Measurements from ENCODE around the gene ORC5.

Gene ORC5

DNA sequence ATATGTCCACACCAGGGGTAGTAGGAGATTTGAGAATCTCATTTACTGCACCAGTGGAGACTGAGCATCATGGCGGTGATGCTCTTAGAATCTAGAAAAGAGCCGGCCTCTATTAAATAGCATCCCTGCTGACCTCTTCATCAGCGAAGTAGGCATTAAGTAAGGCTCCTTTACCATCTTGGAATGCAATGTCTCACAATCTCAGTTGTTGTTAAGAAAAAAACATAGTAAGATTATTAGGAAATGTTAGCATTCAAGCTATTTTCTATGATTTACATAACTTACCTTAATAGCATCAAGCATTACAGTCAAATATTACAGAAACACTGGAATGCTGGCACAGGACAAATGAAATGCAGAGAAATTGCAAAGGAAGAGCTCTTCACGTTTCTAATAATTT lies 54.5 kb downstream of the ORC5 start:
- H3K79me2 ChIP-seq (ENCODE audit: insufficient read depth, low read length), result no peaks in the 10 kb centered on the region; the same call in 1 of the 2 replicates
- no peak for TF ChIP-seq EZH2phosphoT487 (conservative IDR thresholded peaks at IDR 0.05; ENCODE audit: low read length)
- TF ChIP-seq, protein P1, sequence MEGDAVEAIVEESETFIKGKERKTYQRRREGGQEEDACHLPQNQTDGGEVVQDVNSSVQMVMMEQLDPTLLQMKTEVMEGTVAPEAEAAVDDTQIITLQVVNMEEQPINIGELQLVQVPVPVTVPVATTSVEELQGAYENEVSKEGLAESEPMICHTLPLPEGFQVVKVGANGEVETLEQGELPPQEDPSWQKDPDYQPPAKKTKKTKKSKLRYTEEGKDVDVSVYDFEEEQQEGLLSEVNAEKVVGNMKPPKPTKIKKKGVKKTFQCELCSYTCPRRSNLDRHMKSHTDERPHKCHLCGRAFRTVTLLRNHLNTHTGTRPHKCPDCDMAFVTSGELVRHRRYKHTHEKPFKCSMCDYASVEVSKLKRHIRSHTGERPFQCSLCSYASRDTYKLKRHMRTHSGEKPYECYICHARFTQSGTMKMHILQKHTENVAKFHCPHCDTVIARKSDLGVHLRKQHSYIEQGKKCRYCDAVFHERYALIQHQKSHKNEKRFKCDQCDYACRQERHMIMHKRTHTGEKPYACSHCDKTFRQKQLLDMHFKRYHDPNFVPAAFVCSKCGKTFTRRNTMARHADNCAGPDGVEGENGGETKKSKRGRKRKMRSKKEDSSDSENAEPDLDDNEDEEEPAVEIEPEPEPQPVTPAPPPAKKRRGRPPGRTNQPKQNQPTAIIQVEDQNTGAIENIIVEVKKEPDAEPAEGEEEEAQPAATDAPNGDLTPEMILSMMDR (IDR thresholded peaks at IDR 0.05; ENCODE audit: insufficient read depth, low read length, poor library complexity, severe bottlenecking), result no peak
- H3K36me3 ChIP-seq (ENCODE audit: low read length), result peaks cover 15% of the 10 kb centered on the region; the same call in 1 of the 2 replicates
- no peaks in the 10 kb centered on the region for H3K27me3 ChIP-seq (ENCODE audit: low read length)
- H3K4me2 ChIP-seq (ENCODE audit: low read depth, low read length, poor library complexity, severe bottlenecking), result no peak overlapping the region
- H3K27ac ChIP-seq (ENCODE audit: low read depth, low read length), result no peak overlapping the region
- no peaks in the 10 kb centered on the region for H3K9me2 ChIP-seq (replicated peaks; ENCODE audit: insufficient read depth, low read length)
- H3K9ac ChIP-seq (ENCODE audit: low read length), result no peak overlapping the region
- peaks cover 5% of the 10 kb centered on the region; the same call in 1 of the 2 replicates for H3F3A ChIP-seq (ENCODE audit: insufficient read depth)
- no peak overlapping the region for H2AFZ ChIP-seq (ENCODE audit: low read depth, low read length, severe bottlenecking)
- H3K4me3 ChIP-seq (ENCODE audit: insufficient read depth, low read length, poor library complexity, severe bottlenecking), result no peak overlapping the region
- no peaks in the 10 kb centered on the region for H3K9me3 ChIP-seq (ENCODE audit: insufficient read depth, low read length)
- no peaks in the 10 kb centered on the region; the same call in 1 of the 2 replicates for H4K20me1 ChIP-seq (ENCODE audit: low read depth, low read length)

DNA sequence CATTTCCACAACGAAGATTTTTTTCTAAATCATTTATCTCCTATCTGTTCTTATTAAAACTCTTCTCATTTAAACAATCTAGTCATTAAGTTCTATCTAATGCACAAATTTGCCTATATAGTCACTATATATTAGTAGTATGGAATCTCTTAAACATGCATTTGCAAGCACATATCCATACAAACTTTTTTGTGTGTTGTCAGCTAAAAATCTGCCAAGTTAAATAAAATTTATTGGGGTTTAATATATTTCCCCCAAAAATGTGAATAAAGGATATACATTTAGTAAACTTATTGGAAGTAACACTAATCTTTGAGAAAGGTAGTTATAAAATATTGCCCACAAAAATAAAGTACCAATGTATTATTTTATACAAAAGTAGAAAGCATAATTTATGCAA lies 55.3 kb downstream of the ORC5 start:
- Histone ChIP-seq H4K20me1 (ENCODE audit: low read depth, low read length) (no peaks in the 10 kb centered on the region; the same call in 1 of the 2 replicates), H3K79me2 (ENCODE audit: insufficient read depth, low read length) (no peaks in the 10 kb centered on the region; the same call in 1 of the 2 replicates), H3F3A (ENCODE audit: insufficient read depth) (peaks cover 5% of the 10 kb centered on the region; the same call in 1 of the 2 replicates), H3K9me2 (replicated peaks; ENCODE audit: insufficient read depth, low read length) (no peaks in the 10 kb centered on the region), H3K27me3 (ENCODE audit: low read length) (no peaks in the 10 kb centered on the region), H3K36me3 (ENCODE audit: low read length) (peaks cover 15% of the 10 kb centered on the region; the same call in 1 of the 2 replicates), H3K4me2 (ENCODE audit: low read depth, low read length, poor library complexity, severe bottlenecking) (no peak overlapping the region), H3K4me3 (ENCODE audit: insufficient read depth, low read length, poor library complexity, severe bottlenecking) (no peak overlapping the region), H3K27ac (ENCODE audit: low read depth, low read length) (no peak overlapping the region), H3K9ac (ENCODE audit: low read length) (no peak overlapping the region), H2AFZ (ENCODE audit: low read depth, low read length, severe bottlenecking) (no peak overlapping the region), H3K9me3 (ENCODE audit: insufficient read depth, low read length) (no peaks in the 10 kb centered on the region)
- no peak for TF ChIP-seq EZH2phosphoT487 (conservative IDR thresholded peaks at IDR 0.05; ENCODE audit: low read length)
- TF ChIP-seq, protein P1 (IDR thresholded peaks at IDR 0.05; ENCODE audit: insufficient read depth, low read length, poor library complexity, severe bottlenecking), result no peak

DNA sequence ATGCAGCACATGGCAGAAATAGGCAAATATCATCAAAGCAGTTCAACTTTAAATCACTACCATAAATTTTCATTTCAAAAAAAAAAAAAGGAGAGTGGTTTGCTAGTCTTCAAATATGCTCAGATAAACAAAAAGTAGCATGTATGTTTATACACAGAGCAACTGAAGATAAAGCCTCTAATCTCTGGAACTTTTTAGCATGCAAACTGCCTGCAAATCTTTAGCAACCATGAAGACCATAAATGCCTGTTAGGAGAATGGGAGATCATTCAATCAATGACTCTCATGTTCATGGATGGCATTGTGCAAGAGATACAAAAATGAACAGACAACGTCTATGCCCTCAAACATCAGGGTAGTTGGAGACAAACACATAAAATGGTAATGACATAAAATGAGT lies 57.3 kb downstream of the ORC5 start:
- TF ChIP-seq, protein P1 (IDR thresholded peaks at IDR 0.05; ENCODE audit: insufficient read depth, low read length, poor library complexity, severe bottlenecking), result no peak
- no peak for TF ChIP-seq EZH2phosphoT487 (conservative IDR thresholded peaks at IDR 0.05; ENCODE audit: low read length)
- Histone ChIP-seq H3K4me3 (ENCODE audit: insufficient read depth, low read length, poor library complexity, severe bottlenecking) (no peak overlapping the region), H3K36me3 (ENCODE audit: low read length) (peaks cover 9% of the 10 kb centered on the region; the same call in 1 of the 2 replicates), H2AFZ (ENCODE audit: low read depth, low read length, severe bottlenecking) (no peak overlapping the region), H3K9me3 (ENCODE audit: insufficient read depth, low read length) (no peaks in the 10 kb centered on the region), H3K9me2 (replicated peaks; ENCODE audit: insufficient read depth, low read length) (no peaks in the 10 kb centered on the region), H3K27me3 (ENCODE audit: low read length) (no peaks in the 10 kb centered on the region), H3K9ac (ENCODE audit: low read length) (no peak overlapping the region), H3K27ac (ENCODE audit: low read depth, low read length) (no peak overlapping the region), H3F3A (ENCODE audit: insufficient read depth) (0 out of 2 replicates have a peak, but pooled peaks cover 1% of the 10 kb centered on the region), H4K20me1 (ENCODE audit: low read depth, low read length) (no peaks in the 10 kb centered on the region), H3K79me2 (ENCODE audit: insufficient read depth, low read length) (no peaks in the 10 kb centered on the region; the same call in 1 of the 2 replicates), H3K4me2 (ENCODE audit: low read depth, low read length, poor library complexity, severe bottlenecking) (no peak overlapping the region)

All from SU-DHL-6 (cell line).